HG02678 (cell line): Measurements from ENCODE around the gene EIF4G3.

ENCODE experiments used
- ATAC-seq: cut with Tn5 transposase; IDR thresholded peaks from one replicate; pipeline ENCODE4 v1.9.1; 2021; ENCODE audit warnings: mild to moderate bottlenecking, moderate library complexity; ENCODE audit not compliant: unreplicated experiment

EIF4G3 gene

GRCh38 chr1:20999525-21000244 lies 177.0 kb downstream of the EIF4G3 start:
- ATAC-seq: no peak

- no peak for ATAC-seq
Measured at GRCh38 chr1:20998826-20999225, 177.9 kb downstream of the EIF4G3 start.

- no peak for ATAC-seq
Measured at GRCh38 chr1:20997602-20998224, 179.0 kb downstream of the EIF4G3 start.

- ATAC-seq: no peak
Measured at GRCh38 chr1:20996554-20996953, 180.1 kb downstream of the EIF4G3 start.

DNA sequence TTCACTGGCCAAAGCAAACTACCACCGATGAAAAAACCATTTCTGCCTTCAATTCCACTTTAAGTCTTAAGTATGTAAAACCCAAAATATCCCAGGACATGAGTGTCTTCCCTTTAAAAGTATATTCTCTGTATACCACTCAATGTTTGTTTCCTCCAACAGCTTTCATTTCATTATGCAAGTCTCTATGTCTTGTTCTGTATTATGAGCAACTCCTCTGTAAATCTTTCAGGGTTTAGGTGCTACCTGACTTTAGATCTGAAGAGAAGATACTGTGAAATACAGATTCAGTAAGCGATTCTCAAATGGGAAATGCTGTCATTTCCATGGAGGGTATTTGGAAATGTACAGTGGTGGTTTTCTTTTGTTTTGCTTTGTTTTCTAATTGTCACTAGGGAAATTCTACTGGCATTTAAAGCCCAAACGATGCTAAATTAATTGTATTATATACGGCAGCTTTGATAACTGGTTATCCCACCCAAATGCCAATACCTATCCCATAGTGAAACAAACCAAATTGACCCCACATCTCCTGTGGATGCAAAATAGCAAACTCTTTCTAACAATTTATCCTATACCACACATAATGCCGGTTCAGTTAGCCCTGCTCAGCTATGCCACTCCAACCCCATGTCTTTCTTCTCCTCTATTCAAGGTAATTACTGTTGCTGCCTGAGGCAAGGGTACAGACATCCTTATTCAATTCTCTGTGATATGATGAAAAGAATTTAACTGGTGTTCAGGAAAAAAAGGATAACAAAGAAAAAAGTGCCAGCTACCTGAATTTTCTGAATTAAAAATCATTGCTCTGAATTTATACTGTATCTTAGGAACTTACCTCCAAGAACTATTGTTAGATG lies 182.8 kb downstream of the EIF4G3 start:
- ATAC-seq: no peak

DNA sequence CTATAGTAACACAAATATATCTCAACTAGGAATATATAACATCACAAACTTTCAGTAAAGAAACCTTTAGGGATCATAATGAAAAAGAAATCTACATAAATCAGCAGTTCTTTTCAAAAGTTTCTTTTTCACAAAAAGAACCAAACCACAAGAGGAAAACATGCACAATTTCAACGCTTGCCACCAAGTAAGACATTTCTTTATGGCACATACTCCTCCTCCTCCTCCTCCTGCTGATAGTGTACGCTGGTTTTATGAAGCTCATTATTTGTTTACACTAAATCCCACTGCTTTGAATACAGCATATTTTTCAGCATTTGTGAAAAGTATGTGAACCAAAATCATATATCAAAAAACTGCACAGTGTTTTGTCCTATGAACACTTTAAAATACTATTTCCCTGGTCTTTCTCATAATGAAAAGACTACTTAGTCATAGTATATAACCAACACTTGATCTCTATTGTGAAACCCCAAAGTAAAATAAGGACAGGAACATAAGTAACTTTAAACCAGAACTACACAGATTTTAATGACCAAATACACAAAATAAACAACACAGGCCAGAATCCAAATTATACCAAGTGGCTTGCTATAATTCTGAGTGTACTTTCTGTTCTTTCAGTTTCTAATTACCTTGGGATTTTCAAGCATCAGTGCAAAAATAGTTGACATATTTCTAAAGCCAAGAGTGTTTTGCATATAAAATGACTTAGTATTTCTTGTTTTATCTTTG lies 184.2 kb downstream of the EIF4G3 start:
- ATAC-seq: no peak

DNA sequence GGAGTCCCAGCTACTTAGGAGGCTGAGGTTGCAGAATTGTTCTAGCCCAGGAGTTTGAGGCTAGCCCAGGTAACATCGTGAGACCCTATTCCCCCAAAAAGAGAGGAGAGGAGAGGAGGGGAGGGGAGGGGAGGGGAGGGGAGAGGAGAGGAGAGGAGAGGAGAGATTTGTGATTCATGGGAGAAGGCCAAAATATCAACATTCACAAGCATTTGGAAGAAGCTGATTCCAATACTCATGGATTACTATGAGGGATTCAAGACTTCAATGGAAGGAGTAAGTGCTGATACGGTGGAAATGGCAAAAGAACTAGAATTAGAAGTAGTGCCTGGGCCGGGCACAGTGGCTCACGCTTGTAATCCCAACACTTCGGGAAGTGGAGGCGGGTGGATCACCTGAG lies 187.8 kb downstream of the EIF4G3 start:
- ATAC-seq: no peak

- ATAC-seq: no peak
Measured at GRCh38 chr1:20987831-20988825, 188.6 kb downstream of the EIF4G3 start.

- ATAC-seq: no peak
Measured at GRCh38 chr1:20983297-20983889, 193.3 kb downstream of the EIF4G3 start.

DNA sequence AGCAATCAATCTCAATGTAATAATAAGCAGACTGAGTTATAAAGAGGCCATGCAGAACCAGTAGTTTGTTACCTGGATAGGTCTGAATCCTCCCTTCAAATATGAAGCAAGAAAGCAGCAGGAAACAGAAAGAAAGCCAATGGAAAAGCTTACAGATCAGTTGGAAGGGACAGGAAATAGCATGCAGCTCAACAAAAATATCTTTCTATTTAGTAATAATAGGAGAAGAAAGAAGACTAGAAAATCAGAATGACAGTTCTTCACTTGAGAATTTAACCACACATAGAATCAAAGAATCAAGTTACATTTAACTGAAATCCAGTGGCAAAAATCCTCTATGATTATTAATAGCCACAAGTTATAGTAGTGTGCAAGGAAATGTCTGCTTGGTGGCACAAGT lies 194.4 kb downstream of the EIF4G3 start:
- no peak for ATAC-seq

DNA sequence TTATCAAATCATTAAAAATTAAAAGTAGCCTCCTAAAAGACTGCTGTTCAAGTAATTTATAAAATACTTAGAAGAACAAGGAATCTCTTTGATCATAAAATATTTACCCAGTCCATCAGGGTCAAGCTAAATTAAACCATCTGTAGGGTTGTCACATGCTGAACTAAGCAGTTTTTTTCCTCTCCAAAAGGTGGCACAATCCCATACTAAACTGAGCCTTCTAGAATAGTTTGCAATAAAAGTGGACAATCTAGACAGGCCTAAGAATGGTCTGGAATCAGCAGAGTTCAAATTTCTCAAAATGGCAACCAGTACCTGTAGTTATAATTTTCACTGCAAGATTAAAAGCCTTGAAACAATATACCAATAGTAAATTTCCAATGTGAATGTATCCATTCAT lies 194.8 kb downstream of the EIF4G3 start:
- ATAC-seq: no peak

- no peak for ATAC-seq
Measured at GRCh38 chr1:20980051-20980450, 196.6 kb downstream of the EIF4G3 start.

GRCh38 chr1:20978413-20978812 lies 198.3 kb downstream of the EIF4G3 start:
- ATAC-seq: no peak

- no peak for ATAC-seq
Measured at GRCh38 chr1:20975668-20976067, 201.0 kb downstream of the EIF4G3 start.

- no peak for ATAC-seq
Measured at GRCh38 chr1:20974951-20975350, 201.7 kb downstream of the EIF4G3 start.

DNA sequence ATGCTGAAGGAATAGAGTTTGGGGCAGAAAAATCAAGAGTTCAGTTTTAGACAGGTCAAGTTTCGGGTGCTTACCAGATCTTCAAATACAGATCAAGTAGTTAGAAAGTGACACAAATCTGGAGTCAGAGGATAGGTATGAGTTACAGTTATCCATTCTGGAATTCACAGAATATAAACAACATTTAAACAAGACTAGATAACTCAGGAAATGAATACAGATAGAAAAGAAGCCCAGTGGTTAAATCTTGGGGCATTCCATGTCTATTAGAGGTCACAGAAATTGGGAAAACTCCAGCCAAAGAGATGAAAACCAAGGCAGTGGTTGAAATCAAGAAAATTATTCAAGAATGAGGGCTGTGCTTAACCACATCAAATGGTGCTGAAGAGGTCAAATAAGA lies 202.6 kb downstream of the EIF4G3 start:
- no peak for ATAC-seq

- no peak for ATAC-seq
Measured at GRCh38 chr1:20972855-20973254, 203.8 kb downstream of the EIF4G3 start.

DNA sequence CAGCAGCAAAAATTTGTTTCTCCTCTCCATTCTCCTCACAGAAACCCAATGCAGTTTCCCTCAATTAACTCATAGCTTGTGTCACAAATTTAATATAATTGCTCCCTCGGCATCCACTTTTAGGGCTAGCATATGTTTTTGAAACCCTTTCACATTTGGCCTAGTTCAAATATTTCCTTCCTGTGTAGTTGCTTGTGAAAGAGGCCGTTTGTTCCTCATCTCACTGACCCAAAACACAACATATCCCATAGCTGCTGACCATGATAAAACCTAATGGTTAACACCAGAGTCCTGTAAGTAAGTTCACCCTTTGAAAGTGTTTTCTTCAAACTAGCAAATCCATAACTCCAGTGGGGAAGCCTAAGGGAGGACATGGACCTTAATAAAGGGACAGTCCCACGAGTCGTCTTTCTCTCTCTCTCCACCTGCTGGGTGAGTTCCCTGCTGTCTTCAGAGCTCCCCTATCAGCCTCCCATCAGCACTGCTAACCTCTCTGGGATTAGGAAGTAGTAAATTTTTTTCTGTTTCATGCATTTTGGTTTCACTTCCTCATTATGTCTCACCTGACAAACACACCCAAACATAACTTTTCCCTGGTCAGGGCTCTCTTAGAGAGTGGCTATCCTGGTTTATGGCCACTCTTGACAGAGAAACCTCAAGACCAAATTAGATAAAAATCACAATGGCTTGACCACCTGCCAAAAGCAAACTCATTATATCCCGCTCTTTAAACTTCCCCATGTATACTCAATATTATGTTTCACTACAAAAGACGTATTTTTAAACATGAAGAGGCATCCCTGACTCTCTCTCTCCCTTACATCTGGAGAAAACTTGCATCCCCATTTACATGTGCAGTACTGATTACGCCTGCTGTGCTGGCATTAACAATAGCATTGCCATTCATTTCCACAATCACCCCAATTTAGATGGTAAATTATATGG lies 211.9 kb downstream of the EIF4G3 start:
- peak; percentile 79 for ATAC-seq
